ACC112 (cell line): ENCODE results near the gene FPR1.

Experiments used
- H2AFZ ChIP-seq: fragments of 200-600 bp; sonication (generic); one replicate; pipeline ENCODE4 v1.6.0; 2017; ENCODE audit warnings: antibody characterized with exemption, low read length; ENCODE audit not compliant: unreplicated experiment
- H3K27ac ChIP-seq: fragments of 200-600 bp; sonication (generic); 2 replicates; pipeline ENCODE4 v1.5.1; 2014; ENCODE audit warnings: low read depth, mild to moderate bottlenecking, antibody characterized with exemption, low read length, moderate library complexity
- H3K27me3 ChIP-seq: fragments of 200-600 bp; sonication (generic); 2 replicates; pipeline ENCODE4 v1.6.1; 2014; ENCODE audit warnings: mild to moderate bottlenecking, antibody characterized with exemption, low read length, moderate library complexity, mixed read lengths; ENCODE audit not compliant: insufficient read depth
- H3K36me3 ChIP-seq: fragments of 200-600 bp; sonication (generic); 2 replicates; pipeline ENCODE4 v1.6.1; 2016; ENCODE audit warnings: mild to moderate bottlenecking, antibody characterized with exemption, low read length, moderate library complexity, mixed read lengths; ENCODE audit not compliant: insufficient read depth
- H3K4me1 ChIP-seq: fragments of 200-600 bp; sonication (generic); one replicate; pipeline ENCODE4 v1.6.1; 2016; ENCODE audit warnings: low read length, mixed read lengths; ENCODE audit not compliant: insufficient read depth, unreplicated experiment, control insufficient read depth
- H3K4me3 ChIP-seq: fragments of 200-600 bp; sonication (generic); 2 replicates; pipeline ENCODE4 v1.5.1; 2014; ENCODE audit warnings: mild to moderate bottlenecking, low read depth, low read length
- H3K79me2 ChIP-seq: fragments of 200-600 bp; sonication (generic); one replicate; pipeline ENCODE4 v1.6.0; 2016; ENCODE audit warnings: low read length; ENCODE audit not compliant: control insufficient read depth, unreplicated experiment, insufficient read depth

Gene FPR1

GRCh38 chr19:51704626-51705025 lies 47.1 kb downstream of the FPR1 start:
- H3K27me3 ChIP-seq: no peaks in the 10 kb centered on the region
- peak overlapping the region; percentile 73 for H3K27ac ChIP-seq
- peaks cover 21% of the 10 kb centered on the region for H3K36me3 ChIP-seq
- H3K4me1 ChIP-seq: no peaks in the 10 kb centered on the region
- peak overlapping the region; percentile 87 for H3K4me3 ChIP-seq
- peaks cover 2% of the 10 kb centered on the region for H3K79me2 ChIP-seq
- H2AFZ ChIP-seq: no peak overlapping the region

DNA sequence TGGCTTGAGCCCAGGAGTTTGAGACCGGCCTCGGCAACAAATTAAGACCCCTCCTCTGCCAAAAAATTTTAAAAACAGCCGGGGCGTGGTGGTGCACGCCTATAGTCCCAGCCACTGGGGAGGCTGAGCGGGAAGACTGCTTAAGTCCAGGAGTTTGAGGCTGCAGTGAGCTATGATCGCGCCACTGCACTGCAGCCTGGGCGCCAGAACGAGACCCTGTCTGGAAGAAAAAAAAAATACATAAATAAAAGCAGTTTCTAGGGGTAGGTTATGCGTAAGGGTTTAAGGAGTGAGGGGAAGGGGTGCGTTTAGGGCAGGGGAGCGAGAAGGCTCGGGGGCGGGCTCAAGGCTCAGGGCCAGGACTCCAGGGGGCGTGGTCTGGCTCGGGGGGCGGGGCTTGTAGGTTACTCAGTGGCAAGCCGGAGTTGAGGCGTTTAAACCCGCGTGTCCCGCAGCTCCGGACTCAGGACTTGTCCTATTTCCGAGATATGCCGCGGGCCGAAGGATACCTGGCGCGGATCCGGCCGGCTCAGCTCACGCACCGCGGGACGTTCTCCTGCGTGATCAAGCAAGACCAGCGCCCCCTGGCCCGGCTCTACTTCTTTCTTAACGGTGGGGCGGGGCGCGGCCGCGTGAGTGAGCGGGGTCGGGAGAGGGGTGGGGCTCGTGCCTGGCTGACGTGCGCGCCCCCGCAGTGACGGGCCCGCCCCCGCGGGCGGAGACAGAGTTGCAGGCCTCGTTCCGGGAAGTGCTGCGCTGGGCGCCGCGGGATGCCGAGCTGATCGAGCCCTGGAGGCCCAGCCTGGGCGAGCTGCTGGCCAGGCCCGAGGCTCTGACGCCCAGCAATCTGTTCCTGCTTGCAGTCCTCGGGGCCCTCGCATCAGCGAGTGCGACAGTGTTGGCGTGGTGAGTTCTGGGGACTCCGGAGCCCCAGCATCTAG lies 47.8 kb downstream of the FPR1 start:
- H3K4me3 ChIP-seq: peak overlapping the region; percentile 87
- H3K4me1 ChIP-seq: no peaks in the 10 kb centered on the region
- H2AFZ ChIP-seq: no peak overlapping the region
- H3K27me3 ChIP-seq: no peaks in the 10 kb centered on the region
- peak overlapping the region; percentile 73 for H3K27ac ChIP-seq
- H3K36me3 ChIP-seq: peaks cover 22% of the 10 kb centered on the region
- H3K79me2 ChIP-seq: peaks cover 2% of the 10 kb centered on the region

DNA sequence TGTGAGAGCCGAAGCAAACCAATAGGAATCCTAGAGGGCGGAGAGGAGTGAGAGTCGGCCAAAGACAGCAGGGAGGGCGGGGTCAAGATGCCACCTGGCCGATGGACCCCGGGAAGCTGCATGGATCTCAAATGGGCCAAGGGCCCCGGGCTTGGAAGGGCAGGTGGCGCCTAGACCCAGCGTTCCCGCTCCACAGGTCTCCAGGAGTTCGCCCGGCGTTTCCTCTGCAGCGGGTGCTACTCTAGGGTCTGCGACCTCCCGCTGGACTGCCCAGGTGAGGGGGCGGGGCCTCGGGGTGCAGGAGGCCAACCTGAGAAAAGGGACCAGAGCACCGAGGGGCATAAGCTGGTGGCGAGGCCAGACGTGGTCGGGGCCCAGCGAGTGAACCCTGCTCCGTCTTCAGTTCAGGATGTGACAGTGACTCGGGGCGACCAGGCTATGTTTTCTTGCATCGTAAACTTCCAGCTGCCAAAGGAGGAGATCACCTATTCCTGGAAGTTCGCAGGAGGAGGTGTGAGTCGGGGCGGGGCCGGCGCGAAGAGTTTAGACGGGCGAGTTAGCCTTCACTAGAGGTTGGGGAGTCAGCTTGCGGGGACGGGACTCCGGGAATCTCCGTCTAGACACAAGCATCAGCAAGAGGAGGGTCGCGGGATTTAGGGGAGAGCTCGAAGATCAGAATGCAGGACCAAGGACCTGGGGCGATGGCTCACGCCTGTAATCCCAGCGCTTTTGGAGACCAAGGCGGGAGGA lies 48.7 kb downstream of the FPR1 start:
- Histone ChIP-seq H3K27me3 (no peaks in the 10 kb centered on the region), H3K4me3 (no peak overlapping the region), H3K79me2 (peaks cover 3% of the 10 kb centered on the region), H3K27ac (no peak overlapping the region), H3K36me3 (peaks cover 25% of the 10 kb centered on the region), H2AFZ (no peak overlapping the region), H3K4me1 (no peaks in the 10 kb centered on the region)

DNA sequence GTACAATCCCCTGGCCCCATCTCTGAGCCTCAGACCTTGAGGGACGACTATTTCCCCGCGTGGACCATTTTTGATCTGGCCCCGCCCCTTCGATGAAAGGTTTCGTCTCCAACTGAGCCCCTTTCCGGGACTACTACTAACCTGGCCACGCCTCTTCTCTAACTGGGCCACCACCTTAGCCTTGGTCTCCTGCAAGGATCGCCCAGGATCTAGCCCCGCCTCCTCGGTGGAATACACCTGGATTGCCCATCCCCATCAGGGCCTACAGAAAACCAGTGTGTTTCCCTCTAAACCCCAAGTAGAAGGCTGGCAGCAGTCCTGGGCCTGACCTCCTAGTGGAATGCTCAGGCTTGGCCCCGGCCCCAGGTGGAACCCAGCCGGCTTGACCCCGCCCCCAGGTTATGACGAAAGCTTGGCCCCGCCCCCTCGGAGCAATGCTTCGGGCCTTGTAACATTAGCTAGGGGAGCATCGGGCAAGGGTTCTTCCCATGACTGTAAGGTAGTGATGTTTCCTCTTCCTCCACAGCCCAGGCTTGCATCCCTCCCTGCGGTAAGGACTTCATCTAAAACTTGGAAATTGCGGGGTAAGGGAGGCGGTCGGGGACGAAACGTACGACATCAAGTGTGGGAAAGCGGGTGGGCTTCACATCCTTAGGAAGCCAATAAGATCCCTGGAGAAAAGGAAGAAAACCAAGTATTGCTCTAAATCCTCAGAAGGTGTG lies 49.4 kb downstream of the FPR1 start:
- Histone ChIP-seq H3K27me3 (no peaks in the 10 kb centered on the region), H3K79me2 (peaks cover 6% of the 10 kb centered on the region), H3K27ac (no peak overlapping the region), H2AFZ (no peak overlapping the region), H3K4me3 (no peak overlapping the region), H3K4me1 (no peaks in the 10 kb centered on the region), H3K36me3 (peaks cover 29% of the 10 kb centered on the region)

DNA sequence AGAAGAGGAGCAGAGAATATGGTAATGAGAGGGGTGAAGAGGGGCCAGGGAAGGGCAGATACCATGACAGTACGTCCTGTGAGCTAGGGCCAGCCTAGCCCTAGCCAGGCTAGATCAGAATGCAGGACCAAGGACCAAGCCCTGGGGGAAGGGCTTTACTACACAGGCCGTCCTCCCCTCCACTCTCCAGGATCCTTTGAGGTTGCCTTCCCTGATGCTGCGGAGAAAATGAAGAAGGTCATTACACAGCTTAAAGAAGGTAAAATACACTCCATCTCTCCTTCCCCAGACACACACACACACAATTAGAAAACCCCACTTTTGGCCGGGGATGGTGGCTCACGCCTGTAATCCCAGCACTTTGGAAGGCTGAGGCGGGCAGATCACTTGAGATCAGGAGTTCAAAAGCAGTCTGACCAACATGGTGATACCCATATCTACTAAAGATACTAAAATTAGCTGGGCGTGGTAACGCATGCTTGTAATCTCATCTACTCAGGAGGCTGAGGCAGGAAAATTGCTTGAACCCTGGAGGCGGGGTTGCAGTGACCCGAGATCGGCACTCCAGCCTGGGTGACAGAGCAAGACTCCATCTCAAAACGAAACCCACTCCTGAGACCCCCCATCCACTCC lies 50.1 kb downstream of the FPR1 start:
- H3K4me1 ChIP-seq: no peaks in the 10 kb centered on the region
- no peak overlapping the region for H3K27ac ChIP-seq
- no peaks in the 10 kb centered on the region for H3K27me3 ChIP-seq
- H3K36me3 ChIP-seq: peaks cover 25% of the 10 kb centered on the region
- H3K4me3 ChIP-seq: no peak overlapping the region
- H2AFZ ChIP-seq: no peak overlapping the region
- peaks cover 7% of the 10 kb centered on the region for H3K79me2 ChIP-seq

GRCh38 chr19:51699170-51699569 lies 52.5 kb downstream of the FPR1 start:
- H3K79me2 ChIP-seq: peaks cover 19% of the 10 kb centered on the region
- no peaks in the 10 kb centered on the region for H3K27me3 ChIP-seq
- H3K4me3 ChIP-seq: no peak overlapping the region
- H3K27ac ChIP-seq: no peak overlapping the region
- H3K36me3 ChIP-seq: peaks cover 19% of the 10 kb centered on the region
- H2AFZ ChIP-seq: no peak overlapping the region
- no peaks in the 10 kb centered on the region for H3K4me1 ChIP-seq

DNA sequence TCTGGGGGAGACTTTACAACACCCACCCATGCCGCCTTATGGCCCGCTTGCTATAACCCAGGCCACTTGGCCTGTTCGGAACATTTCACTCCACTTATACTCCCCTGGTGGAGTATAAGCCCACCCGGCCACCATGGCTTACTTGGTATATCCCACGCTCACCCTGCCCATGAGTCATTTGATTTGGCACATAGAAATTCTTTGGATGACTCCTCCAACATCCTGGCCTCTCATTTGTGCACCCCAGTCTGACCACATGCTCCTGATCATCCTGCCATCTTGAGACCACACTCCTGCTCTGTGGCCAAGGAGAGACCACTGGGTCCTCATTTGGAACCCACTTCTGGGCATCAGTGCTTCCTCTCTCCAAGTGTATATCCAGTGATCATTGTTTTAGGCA lies 53.4 kb downstream of the FPR1 start:
- Histone ChIP-seq H2AFZ (no peak overlapping the region), H3K79me2 (peaks cover 24% of the 10 kb centered on the region), H3K4me3 (no peak overlapping the region), H3K27me3 (no peaks in the 10 kb centered on the region), H3K27ac (no peak overlapping the region), H3K36me3 (peaks cover 19% of the 10 kb centered on the region), H3K4me1 (no peaks in the 10 kb centered on the region)

GRCh38 chr19:51697169-51697776 lies 54.4 kb downstream of the FPR1 start:
- H3K79me2 ChIP-seq: peaks cover 34% of the 10 kb centered on the region
- peaks cover 17% of the 10 kb centered on the region for H3K36me3 ChIP-seq
- no peaks in the 10 kb centered on the region for H3K27me3 ChIP-seq
- no peak overlapping the region for H3K27ac ChIP-seq
- no peak overlapping the region for H3K4me3 ChIP-seq
- no peak overlapping the region for H2AFZ ChIP-seq
- no peaks in the 10 kb centered on the region for H3K4me1 ChIP-seq

GRCh38 chr19:51696606-51697005 lies 55.1 kb downstream of the FPR1 start:
- no peak overlapping the region for H3K27ac ChIP-seq
- H3K36me3 ChIP-seq: peaks cover 11% of the 10 kb centered on the region
- H3K4me3 ChIP-seq: no peak overlapping the region
- H2AFZ ChIP-seq: no peak overlapping the region
- H3K27me3 ChIP-seq: no peaks in the 10 kb centered on the region
- peaks cover 41% of the 10 kb centered on the region for H3K79me2 ChIP-seq
- peaks cover 5% of the 10 kb centered on the region for H3K4me1 ChIP-seq
